Testis (tissue), 2 donors: ENCODE measurements around the gene API5.

ENCODE experiments used
- POLR2A ChIP-seq: fragments of 450-650 bp; IDR thresholded peaks from one replicate; pipeline ENCODE4 v1.6.1; 2017; ENCODE audit warnings: antibody characterized with exemption, mild to moderate bottlenecking, moderate library complexity
- TF ChIP-seq, protein P1 (sequence below), 3 experiments: fragments of 450-650 bp in 2 of 3; fragments of 200-600 bp in 1 of 3; sonication (generic) in 1 of 3; IDR thresholded peaks; one replicate each; pipeline ENCODE4 v1.5.1; 2016 to 2019; ENCODE audit warnings: antibody characterized with exemption in 3 of 3, mild to moderate bottlenecking in 2 of 3, moderate library complexity in 1 of 3

DNA sequence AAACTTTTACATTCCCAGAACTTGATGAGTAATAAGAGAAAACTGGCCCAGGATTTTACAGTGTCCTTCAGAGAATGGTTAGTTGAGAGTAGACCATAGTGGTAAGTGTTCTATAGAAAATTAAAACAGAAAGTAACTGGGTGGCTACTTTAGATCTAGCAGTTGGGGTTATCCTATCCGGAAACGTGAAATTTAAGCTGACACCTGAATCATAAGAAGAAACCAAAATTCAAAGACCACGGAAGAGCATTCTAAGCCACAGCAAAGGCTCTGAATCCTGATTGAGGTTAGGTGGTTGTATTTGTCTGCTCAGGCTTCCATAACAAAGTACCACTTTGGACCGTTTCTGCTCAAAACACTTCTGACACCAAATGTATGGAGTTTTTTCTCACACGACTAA, 80.9 kb downstream of the API5 start:
- TF ChIP-seq, protein P1, sequence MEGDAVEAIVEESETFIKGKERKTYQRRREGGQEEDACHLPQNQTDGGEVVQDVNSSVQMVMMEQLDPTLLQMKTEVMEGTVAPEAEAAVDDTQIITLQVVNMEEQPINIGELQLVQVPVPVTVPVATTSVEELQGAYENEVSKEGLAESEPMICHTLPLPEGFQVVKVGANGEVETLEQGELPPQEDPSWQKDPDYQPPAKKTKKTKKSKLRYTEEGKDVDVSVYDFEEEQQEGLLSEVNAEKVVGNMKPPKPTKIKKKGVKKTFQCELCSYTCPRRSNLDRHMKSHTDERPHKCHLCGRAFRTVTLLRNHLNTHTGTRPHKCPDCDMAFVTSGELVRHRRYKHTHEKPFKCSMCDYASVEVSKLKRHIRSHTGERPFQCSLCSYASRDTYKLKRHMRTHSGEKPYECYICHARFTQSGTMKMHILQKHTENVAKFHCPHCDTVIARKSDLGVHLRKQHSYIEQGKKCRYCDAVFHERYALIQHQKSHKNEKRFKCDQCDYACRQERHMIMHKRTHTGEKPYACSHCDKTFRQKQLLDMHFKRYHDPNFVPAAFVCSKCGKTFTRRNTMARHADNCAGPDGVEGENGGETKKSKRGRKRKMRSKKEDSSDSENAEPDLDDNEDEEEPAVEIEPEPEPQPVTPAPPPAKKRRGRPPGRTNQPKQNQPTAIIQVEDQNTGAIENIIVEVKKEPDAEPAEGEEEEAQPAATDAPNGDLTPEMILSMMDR (IDR thresholded peaks at IDR 0.05): no peak
- no peak for TF ChIP-seq POLR2A
